CD4-positive, alpha-beta T cell treated with Interleukin-4 for 4 hours (primary cell): ENCODE data around the gene F2.

ENCODE experiments used
- DNase-seq: peaks from one replicate; pipeline ENCODE4 v3.0.0-alpha.2; 2020

The F2 gene

DNA sequence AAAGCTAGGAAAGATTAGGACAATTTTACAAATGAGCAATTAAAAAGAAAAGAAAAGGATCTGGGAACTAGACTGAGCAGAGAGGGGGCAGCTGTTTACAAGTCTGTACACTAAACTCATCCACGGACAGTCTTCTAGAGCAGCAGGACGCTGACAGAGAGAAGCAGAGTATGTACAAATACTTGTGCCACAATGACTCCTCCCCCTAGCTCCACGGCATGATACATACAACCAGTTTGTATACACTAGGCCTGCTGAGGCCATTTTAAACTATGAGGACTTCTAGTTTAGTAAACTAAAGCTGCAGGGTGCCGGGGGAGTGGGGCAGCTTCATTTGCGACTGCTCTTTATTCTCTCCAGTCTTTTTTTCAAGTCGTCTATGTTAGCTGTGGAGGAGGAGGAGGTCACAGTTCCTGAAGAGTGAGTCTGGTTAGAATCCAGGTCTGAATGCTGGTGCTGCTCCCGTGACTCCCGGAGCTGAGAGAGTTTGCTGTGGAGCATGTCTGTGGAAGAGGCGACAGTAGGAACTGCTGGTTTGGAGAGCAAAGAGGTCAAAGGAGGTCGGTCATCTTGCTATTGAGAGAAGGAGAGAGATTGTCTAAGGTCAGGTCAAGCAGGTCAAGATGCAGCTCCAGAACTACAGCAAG, 24.8 kb downstream of the F2 start:
- no peak for DNase-seq

- DNase-seq, result no peak
These were observed 26.3 kb downstream of the F2 start for GRCh38 chr11:46745328-46745727.

DNA sequence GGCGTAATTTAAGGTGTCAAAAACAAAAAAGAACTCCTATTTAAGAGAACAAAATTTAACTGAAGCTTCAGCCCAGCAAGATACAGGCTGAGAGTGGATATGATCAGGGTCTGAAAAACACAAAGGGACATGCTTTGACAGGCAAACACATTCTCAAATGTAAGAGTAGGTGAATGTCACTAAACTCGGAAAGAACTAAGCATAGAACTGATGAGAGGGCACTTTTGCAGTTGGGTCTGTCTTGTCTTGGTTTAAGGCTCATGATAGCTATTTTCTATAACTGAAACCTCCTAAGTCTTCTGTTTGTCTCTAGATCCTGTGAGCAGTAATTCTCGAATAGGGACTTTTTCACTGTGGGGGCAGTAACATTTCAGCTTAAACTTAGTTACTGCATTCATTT, 27.0 kb downstream of the F2 start:
- no peak for DNase-seq

- no peak for DNase-seq
These were observed 28.1 kb downstream of the F2 start for GRCh38 chr11:46747150-46747549.

DNA sequence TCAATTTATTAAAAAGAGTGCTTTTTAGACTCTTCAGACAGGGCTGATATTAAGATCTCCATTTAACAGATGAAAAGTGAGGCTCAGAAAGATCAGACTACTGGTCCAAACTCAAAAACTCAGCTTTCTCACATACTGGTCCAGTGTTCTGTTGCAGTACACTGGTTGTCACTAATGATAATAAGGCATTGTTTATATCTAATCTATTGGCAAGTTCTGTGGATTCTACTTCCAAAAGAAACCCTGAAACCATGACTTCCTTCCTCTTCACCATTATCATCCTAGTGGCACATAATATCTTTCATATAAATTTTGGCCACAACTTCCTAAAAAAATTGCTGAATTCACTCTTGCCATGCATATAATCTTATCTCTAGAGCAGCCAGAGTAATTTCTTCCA, 36.9 kb downstream of the F2 start:
- DNase-seq, result no peak

- DNase-seq, result no peak
These were observed 40.2 kb downstream of the F2 start for GRCh38 chr11:46759196-46759595.

- DNase-seq, result no peak
These were observed 41.6 kb downstream of the F2 start for GRCh38 chr11:46760429-46761128.

- no peak for DNase-seq
These were observed 42.8 kb downstream of the F2 start for GRCh38 chr11:46761807-46762206.

- no peak for DNase-seq
These were observed 43.2 kb downstream of the F2 start for GRCh38 chr11:46762248-46762647.

GRCh38 chr11:46766656-46767055, 47.6 kb downstream of the F2 start:
- DNase-seq, result no peak

- DNase-seq, result no peak
These were observed 50.7 kb downstream of the F2 start for GRCh38 chr11:46769636-46770221.

DNA sequence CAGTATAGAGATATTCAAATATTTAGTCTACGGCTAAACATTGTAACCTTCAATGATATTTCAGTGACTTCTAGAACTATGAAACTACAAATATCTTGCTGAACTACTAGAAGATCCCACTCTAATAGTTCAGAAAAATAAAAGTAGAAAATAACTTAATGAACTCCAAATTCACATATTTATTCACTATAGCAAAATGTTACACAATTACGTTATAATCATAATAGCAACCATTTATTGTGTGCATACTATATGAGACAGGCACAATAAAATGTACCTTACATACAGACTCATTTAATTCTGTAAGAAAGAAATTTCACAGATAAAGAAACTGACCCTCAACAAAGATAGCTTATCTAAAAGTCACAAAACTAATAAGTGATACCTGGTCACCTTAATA, 57.9 kb downstream of the F2 start:
- DNase-seq, result no peak

GRCh38 chr11:46778416-46778815, 59.4 kb downstream of the F2 start:
- no peak for DNase-seq
